Left ventricle myocardium inferior (tissue), 1 donor: ENCODE data around the gene FAM161A. TPM values are rescaled to one million over a fixed set of nuclear protein-coding genes. Genes with fewer than 3 reads are reported as not detected.

Source experiments
- DNase-seq: peaks from one replicate; pipeline ENCODE4 v3.0.0-alpha.2; 2020
- H3K27ac ChIP-seq: fragments of 200-600 bp; replicated peaks from 2 replicates; pipeline ENCODE4 v1.8.0; 2021
- H3K27me3 ChIP-seq: fragments of 200-600 bp; 2 replicates; pipeline ENCODE4 v1.8.0; 2021; ENCODE audit warnings: low read depth
- H3K36me3 ChIP-seq: fragments of 200-600 bp; 2 replicates; pipeline ENCODE4 v1.8.0; 2021
- H3K4me1 ChIP-seq: fragments of 200-600 bp; 2 replicates; pipeline ENCODE4 v1.8.0; 2021
- H3K4me3 ChIP-seq: fragments of 200-600 bp; 2 replicates; pipeline ENCODE4 v1.8.0; 2021; ENCODE audit warnings: mild to moderate bottlenecking, moderate library complexity
- H3K9me3 ChIP-seq: fragments of 200-600 bp; replicated peaks from 2 replicates; pipeline ENCODE4 v1.8.0; 2021
- intact Hi-C: fragments of 100-400 bp; cut with micrococcal nuclease; formaldehyde crosslinking; loops from one replicate; pipeline ENCODE4 v1.11.0; 2022
- total RNA-seq: library from RNA; stranded (reverse); fragmentation: NEBNext Ultra II Directional; extraction: Animal tissue kit (Norgen Biotek cat#: 25700); gene quantifications from one replicate; pipeline ENCODE4 v1.2.1, GENCODE V29; 2021
- TF ChIP-seq, protein P1 (sequence below): fragments of 200-600 bp; IDR thresholded peaks from 2 replicates; pipeline ENCODE4 v1.8.0; 2021; ENCODE audit warnings: antibody characterized with exemption, mild to moderate bottlenecking, borderline replicate concordance
- donor health status: DM: no; HTN: yes; CAD: no; lungs with severe emphysema.

The FAM161A gene
- total RNA-seq, 1 donor from 2014 or later = 1.2 TPM

DNA sequence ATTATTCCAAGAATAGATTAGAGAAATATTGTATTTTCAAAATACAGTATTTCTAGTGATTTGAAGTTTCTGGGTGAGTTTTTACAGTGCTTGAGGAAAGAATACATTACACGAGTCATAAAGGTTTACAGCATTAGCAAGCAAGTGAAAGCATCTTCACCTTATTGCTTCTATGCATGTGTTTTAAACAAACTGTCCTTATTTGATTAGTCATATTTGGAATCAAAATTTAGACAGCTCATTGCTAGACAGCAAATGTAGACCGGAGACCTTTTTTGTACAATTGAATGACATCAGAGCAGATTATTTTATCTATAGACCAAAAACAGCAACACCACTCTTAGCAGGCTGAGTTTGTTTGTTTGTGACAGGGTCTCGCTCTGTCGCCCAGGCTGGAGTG, 69.2 kb downstream of the FAM161A start:
- DNase-seq = no peak
- Histone ChIP-seq H3K4me1 (no peaks in the 10 kb centered on the region), H3K36me3 (no peaks in the 10 kb centered on the region), H3K9me3 (peaks cover 14% of the 10 kb centered on the region), H3K27ac (no peak overlapping the region), H3K4me3 (no peak overlapping the region), H3K27me3 (no peaks in the 10 kb centered on the region)
- intact Hi-C loops = no loop called here
- TF ChIP-seq, protein P1, sequence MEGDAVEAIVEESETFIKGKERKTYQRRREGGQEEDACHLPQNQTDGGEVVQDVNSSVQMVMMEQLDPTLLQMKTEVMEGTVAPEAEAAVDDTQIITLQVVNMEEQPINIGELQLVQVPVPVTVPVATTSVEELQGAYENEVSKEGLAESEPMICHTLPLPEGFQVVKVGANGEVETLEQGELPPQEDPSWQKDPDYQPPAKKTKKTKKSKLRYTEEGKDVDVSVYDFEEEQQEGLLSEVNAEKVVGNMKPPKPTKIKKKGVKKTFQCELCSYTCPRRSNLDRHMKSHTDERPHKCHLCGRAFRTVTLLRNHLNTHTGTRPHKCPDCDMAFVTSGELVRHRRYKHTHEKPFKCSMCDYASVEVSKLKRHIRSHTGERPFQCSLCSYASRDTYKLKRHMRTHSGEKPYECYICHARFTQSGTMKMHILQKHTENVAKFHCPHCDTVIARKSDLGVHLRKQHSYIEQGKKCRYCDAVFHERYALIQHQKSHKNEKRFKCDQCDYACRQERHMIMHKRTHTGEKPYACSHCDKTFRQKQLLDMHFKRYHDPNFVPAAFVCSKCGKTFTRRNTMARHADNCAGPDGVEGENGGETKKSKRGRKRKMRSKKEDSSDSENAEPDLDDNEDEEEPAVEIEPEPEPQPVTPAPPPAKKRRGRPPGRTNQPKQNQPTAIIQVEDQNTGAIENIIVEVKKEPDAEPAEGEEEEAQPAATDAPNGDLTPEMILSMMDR = no peak

DNA sequence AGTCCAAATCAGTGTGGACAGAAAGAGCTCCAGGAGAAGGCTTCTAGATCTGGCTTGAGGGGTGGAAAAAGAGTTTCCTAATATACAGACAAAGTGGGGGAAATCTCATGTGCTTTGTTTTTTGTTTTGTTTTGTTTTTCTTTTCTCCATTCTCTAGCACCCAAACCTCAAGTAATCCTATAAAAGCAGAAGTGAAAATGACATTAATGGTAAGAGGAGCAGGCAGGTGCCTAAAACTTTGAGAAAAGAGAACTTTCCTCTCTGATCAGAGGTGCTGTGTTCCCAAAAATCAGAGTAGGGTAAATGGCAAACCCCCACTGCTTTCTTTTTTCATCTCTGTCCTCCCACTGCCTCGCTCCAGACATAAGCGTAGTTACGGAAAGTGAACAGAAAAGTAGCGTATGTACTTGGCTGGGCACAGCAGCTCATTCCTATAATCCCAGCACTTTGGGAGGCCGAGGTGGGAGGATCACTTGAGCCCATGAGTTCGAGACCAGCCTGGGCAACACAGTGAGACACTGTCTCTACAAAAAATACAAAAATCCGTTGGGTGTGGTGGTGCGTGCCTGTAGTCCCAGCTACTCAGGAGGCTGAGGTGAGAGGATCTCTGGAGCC, 77.8 kb downstream of the FAM161A start:
- peaks cover 7% of the 10 kb centered on the region for H3K9me3 ChIP-seq
- TF ChIP-seq, protein P1 = no peak
- H3K4me3 ChIP-seq = no peak overlapping the region
- no peaks in the 10 kb centered on the region for H3K36me3 ChIP-seq
- intact Hi-C loops = no loop called here
- H3K27ac ChIP-seq = no peak overlapping the region
- H3K4me1 ChIP-seq = peaks cover 5% of the 10 kb centered on the region
- no peak for DNase-seq
- H3K27me3 ChIP-seq = peaks cover 9% of the 10 kb centered on the region

Other genes starting within 250 kb of the FAM161A start
- gene CCT4, start 34.6 kb upstream of the FAM161A start, total RNA-seq = 92.7 TPM
- gene COMMD1, start 51.6 kb upstream of the FAM161A start, total RNA-seq = 63.7 TPM